Endodermal cell (in vitro differentiated cells): ENCODE data around the gene PTH2. TPM values are rescaled to one million over a fixed set of nuclear protein-coding genes. Genes with fewer than 3 reads are reported as not detected.
A peak's percentile ranks its signal among the peaks of the same experiment; 100 is the strongest.

Experiments
- DNase-seq: peaks from one replicate; pipeline ENCODE4 v3.0.0-alpha.2; 2017
- H3K27ac ChIP-seq: 2 replicates; pipeline ENCODE4 v1.5.1; 2013; ENCODE audit warnings: mild to moderate bottlenecking, low read depth, low read length, moderate library complexity
- H3K27me3 ChIP-seq: 2 replicates; pipeline ENCODE4 v1.6.1; 2013; ENCODE audit warnings: mild to moderate bottlenecking, low read length, moderate library complexity; ENCODE audit not compliant: insufficient read depth, control insufficient read depth, poor library complexity, severe bottlenecking
- H3K36me3 ChIP-seq: 2 replicates; pipeline ENCODE4 v1.7.0; 2013; ENCODE audit warnings: mild to moderate bottlenecking, low read length, moderate library complexity; ENCODE audit not compliant: control insufficient read depth, insufficient read depth
- H3K4me1 ChIP-seq: one replicate; pipeline ENCODE4 v1.7.0; 2013; ENCODE audit warnings: low read length; ENCODE audit not compliant: control insufficient read depth, insufficient read depth
- H3K4me3 ChIP-seq: 2 replicates; pipeline ENCODE4 v1.5.1; 2013; ENCODE audit warnings: mild to moderate bottlenecking, low read length, moderate library complexity
- H3K9ac ChIP-seq: 2 replicates; pipeline ENCODE4 v1.6.1; 2013; ENCODE audit warnings: mild to moderate bottlenecking, low read length, moderate library complexity; ENCODE audit not compliant: poor library complexity, severe bottlenecking; ENCODE audit errors: extremely low read depth
- H3K9me3 ChIP-seq: 2 replicates; pipeline ENCODE4 v1.6.1; 2013; ENCODE audit warnings: mild to moderate bottlenecking, low read length, moderate library complexity; ENCODE audit not compliant: control insufficient read depth
- H3K27ac Mint-ChIP-seq: 2 replicates; pipeline ENCODE4 v1.8.0; 2020; ENCODE audit warnings: mixed read lengths
- H3K27me3 Mint-ChIP-seq: 2 replicates; pipeline ENCODE4 v1.8.0; 2021; ENCODE audit warnings: mild to moderate bottlenecking, mixed read lengths; ENCODE audit not compliant: insufficient read depth
- H3K36me3 Mint-ChIP-seq: 2 replicates; pipeline ENCODE4 v1.8.0; 2020; ENCODE audit warnings: low read depth, mixed read lengths
- H3K4me1 Mint-ChIP-seq: 2 replicates; pipeline ENCODE4 v1.8.0; 2020; ENCODE audit warnings: mixed read lengths
- H3K4me3 Mint-ChIP-seq: 2 replicates; pipeline ENCODE4 v1.8.0; 2020; ENCODE audit warnings: mild to moderate bottlenecking, moderate library complexity, mixed read lengths
- H3K9me3 Mint-ChIP-seq: 2 replicates; pipeline ENCODE4 v1.8.0; 2020; ENCODE audit warnings: mild to moderate bottlenecking, mixed read lengths
- WGBS, 2 experiments: methylation state at CpG; one replicate each; pipeline versions ENCODE4 v1.1.5 to v1.1.7; 2013; ENCODE audit warnings: missing lambda C conversion rate in 2 of 2, mixed read lengths in 1 of 2; ENCODE audit not compliant: insufficient coverage in 1 of 2, insufficient read length in 1 of 2; 5-methylcytosine and 5-hydroxymethylcytosine counted together
- total RNA-seq, 2 donors: library from RNA; stranded (reverse); fragmentation: NEBNext Ultra II Directional in 1 of 2; extraction: Animal tissue kit (Norgen Biotek cat#: 25700) in 1 of 2; gene quantifications; 2 replicates in 1 of 2; 3 replicates in 1 of 2; pipeline ENCODE4 v1.2.1, GENCODE V29; 2021
- TF ChIP-seq, protein P1 (sequence below): fragments of 200-600 bp; sonication (generic); conservative IDR thresholded peaks from 2 replicates; pipeline ENCODE4 v1.5.0; 2021; ENCODE audit warnings: antibody characterized with exemption, mild to moderate bottlenecking

Gene PTH2
- total RNA-seq, 2 donors from 2014 or later, result not detected

DNA sequence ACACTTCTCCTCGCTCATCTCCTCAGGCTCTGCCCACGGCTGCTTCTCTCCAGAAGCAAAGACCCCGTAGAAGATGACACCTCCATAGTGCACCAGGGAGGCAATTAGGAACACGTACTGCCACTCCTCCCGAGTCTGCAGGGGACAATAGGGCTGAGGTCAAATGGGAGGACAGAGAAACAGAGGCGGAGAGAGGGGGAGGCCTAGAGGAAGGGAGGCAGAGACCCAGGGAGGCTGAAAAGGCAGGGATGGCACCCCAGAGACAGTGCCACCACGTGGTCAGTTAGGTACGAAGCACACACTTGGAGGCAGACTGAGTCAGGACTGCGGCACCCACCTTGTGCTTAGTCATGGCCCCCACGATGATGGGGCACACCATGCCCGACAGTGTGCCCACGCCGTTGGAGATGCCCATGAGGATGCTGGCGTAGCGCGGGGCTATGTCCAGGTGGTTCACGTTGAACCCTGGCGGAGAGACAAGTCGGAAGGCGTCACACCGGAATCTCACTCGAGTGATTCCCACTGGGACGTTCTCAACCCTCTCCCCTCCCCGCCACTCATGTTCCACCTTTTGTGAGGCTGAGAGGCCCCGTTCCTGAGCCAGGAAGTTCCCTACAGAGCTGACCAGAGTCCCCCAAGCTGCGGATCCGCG is 7.6 kb upstream of the PTH2 start:
- peaks cover 4% of the 10 kb centered on the region for H3K36me3 Mint-ChIP-seq
- no peaks in the 10 kb centered on the region for H3K9me3 ChIP-seq
- DNase-seq, result no peak
- H3K27me3 Mint-ChIP-seq, result peaks cover 98% of the 10 kb centered on the region
- WGBS, 2 experiments, result 77 to 80% methylated on average over 17 to 28 of the region's 28 CpGs
- no peak overlapping the region for H3K27ac ChIP-seq
- H3K9me3 Mint-ChIP-seq, result peaks cover 17% of the 10 kb centered on the region
- H3K36me3 ChIP-seq, result no peaks in the 10 kb centered on the region
- no peak overlapping the region for H3K4me3 ChIP-seq
- H3K9ac ChIP-seq, result no peak overlapping the region
- peaks cover 100% of the 10 kb centered on the region for H3K27me3 ChIP-seq
- H3K27ac Mint-ChIP-seq, result no peak overlapping the region
- TF ChIP-seq, protein P1, sequence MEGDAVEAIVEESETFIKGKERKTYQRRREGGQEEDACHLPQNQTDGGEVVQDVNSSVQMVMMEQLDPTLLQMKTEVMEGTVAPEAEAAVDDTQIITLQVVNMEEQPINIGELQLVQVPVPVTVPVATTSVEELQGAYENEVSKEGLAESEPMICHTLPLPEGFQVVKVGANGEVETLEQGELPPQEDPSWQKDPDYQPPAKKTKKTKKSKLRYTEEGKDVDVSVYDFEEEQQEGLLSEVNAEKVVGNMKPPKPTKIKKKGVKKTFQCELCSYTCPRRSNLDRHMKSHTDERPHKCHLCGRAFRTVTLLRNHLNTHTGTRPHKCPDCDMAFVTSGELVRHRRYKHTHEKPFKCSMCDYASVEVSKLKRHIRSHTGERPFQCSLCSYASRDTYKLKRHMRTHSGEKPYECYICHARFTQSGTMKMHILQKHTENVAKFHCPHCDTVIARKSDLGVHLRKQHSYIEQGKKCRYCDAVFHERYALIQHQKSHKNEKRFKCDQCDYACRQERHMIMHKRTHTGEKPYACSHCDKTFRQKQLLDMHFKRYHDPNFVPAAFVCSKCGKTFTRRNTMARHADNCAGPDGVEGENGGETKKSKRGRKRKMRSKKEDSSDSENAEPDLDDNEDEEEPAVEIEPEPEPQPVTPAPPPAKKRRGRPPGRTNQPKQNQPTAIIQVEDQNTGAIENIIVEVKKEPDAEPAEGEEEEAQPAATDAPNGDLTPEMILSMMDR, result peak; percentile 59
- no peaks in the 10 kb centered on the region for H3K4me1 ChIP-seq
- peaks cover 12% of the 10 kb centered on the region for H3K4me1 Mint-ChIP-seq
- H3K4me3 Mint-ChIP-seq, result no peak overlapping the region

DNA sequence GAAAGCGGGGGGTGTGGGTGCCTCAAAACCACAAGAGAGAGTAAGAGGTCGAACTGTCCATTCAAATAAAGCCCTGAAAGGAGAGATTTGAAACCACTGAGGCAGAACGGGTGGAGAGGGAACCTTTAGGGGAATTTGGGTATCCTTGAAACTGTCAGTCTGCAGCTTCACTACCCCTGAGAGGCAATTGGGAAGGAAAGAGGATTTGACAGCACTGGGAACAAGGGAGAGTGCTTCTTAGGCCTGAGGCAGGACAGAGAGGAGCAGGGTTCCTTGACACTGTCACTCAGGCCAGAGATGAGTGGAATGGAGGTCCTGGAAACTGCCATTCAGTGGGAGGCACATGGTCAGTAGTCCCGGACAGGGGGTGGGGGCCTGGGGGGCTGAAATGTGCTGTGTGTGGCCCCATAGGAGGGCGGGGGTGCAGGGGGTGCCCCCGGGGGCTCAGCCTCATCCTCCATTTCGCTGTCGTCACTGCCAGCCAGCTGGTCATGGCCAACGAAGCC is 7.0 kb upstream of the PTH2 start:
- no peaks in the 10 kb centered on the region for H3K36me3 ChIP-seq
- H3K4me3 ChIP-seq, result no peak overlapping the region
- peaks cover 16% of the 10 kb centered on the region for H3K4me1 Mint-ChIP-seq
- TF ChIP-seq, protein P1, result no peak
- 83 to 91% methylated on average over 5 to 9 of the region's 9 CpGs for WGBS, 2 experiments
- H3K4me3 Mint-ChIP-seq, result no peak overlapping the region
- H3K9me3 Mint-ChIP-seq, result peaks cover 13% of the 10 kb centered on the region
- H3K27me3 ChIP-seq, result peaks cover 100% of the 10 kb centered on the region
- no peaks in the 10 kb centered on the region for H3K4me1 ChIP-seq
- peaks cover 4% of the 10 kb centered on the region for H3K36me3 Mint-ChIP-seq
- no peak overlapping the region for H3K9ac ChIP-seq
- no peak for DNase-seq
- H3K27ac ChIP-seq, result no peak overlapping the region
- H3K27ac Mint-ChIP-seq, result no peak overlapping the region
- peaks cover 98% of the 10 kb centered on the region for H3K27me3 Mint-ChIP-seq
- H3K9me3 ChIP-seq, result no peaks in the 10 kb centered on the region

DNA sequence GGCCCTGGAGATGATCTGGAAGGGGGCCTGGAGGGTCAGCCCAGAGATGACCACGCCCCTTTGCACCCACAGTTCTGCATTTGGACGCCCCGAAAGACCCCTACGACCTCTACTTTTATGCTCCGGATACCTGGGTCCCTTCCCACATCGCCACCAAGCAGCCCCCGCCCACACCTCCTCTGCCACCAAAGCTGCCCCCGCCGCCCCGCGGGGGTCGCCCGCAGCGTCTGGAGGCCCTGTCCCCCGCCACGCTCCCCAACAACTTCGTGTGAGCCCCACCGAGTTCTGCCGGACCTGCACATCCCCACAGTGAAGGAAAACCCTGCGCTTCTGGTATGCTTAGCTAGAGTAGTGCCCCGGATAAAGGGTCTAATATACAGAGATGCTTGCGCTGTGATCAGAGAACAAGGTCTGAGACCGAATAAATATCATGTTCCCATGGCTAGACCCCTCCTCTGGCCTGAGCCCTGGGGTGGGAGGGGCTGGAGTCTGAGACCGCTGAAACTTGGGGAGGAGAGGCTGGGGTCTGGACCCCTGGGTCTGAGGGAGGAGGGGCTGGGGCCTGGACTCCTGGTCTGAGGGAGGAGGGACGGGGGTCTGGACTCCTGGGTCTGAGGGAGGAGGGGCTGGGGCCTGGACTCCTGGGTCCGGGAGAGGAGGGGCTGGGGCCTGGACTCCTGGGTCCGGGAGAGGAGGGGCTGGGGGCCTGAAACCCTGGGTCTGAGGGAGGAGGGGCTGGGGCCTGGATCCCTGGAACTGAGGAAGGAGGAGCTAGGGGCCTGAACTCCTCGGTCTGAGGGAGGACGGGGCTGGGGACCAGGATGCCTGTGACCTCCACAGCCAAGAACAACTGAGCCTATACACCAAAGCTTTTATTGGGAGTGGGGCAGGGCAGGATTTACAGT is 5.6 kb upstream of the PTH2 start:
- H3K4me3 Mint-ChIP-seq, result peak overlapping the region; percentile 50
- WGBS, 2 experiments, result 31 to 57% methylated on average over 4 to 28 of the region's 29 CpGs
- no peak overlapping the region for H3K9ac ChIP-seq
- H3K9me3 Mint-ChIP-seq, result peaks cover 10% of the 10 kb centered on the region
- peak overlapping the region; percentile 60 for H3K4me3 ChIP-seq
- peaks cover 18% of the 10 kb centered on the region for H3K4me1 Mint-ChIP-seq
- H3K36me3 ChIP-seq, result no peaks in the 10 kb centered on the region
- no peak overlapping the region for H3K27ac Mint-ChIP-seq
- H3K27me3 ChIP-seq, result peaks cover 100% of the 10 kb centered on the region
- H3K4me1 ChIP-seq, result no peaks in the 10 kb centered on the region
- DNase-seq, result no peak
- TF ChIP-seq, protein P1, result no peak
- peaks cover 4% of the 10 kb centered on the region for H3K36me3 Mint-ChIP-seq
- H3K27ac ChIP-seq, result no peak overlapping the region
- peaks cover 98% of the 10 kb centered on the region for H3K27me3 Mint-ChIP-seq
- H3K9me3 ChIP-seq, result no peaks in the 10 kb centered on the region
